ENCODE results near the gene RSAD2.
"Not testable (repeated sequence)": the region's sequence is repeated elsewhere in the genome, so short reads cannot be mapped to it uniquely, and the experiment has no call there.

Gene RSAD2

GRCh38 chr2:6928452-6928851 lies 50.9 kb downstream of the RSAD2 start:
- no peak for DNase-seq

GRCh38 chr2:6929196-6929819 lies 51.7 kb downstream of the RSAD2 start:
- no peak for DNase-seq

- DNase-seq, result no peak
These were observed 53.5 kb downstream of the RSAD2 start for GRCh38 chr2:6930923-6931647.

- no peak for DNase-seq
These were observed 54.2 kb downstream of the RSAD2 start for GRCh38 chr2:6931753-6932152.

- DNase-seq, result no peak
These were observed 54.6 kb downstream of the RSAD2 start for GRCh38 chr2:6932206-6932605.

GRCh38 chr2:6932828-6933227 lies 55.3 kb downstream of the RSAD2 start:
- no peak for DNase-seq

GRCh38 chr2:6933911-6934310 lies 56.3 kb downstream of the RSAD2 start:
- DNase-seq, result no peak

- DNase-seq, result no peak
These were observed 56.8 kb downstream of the RSAD2 start for GRCh38 chr2:6934345-6934744.

- no peak for DNase-seq
These were observed 57.4 kb downstream of the RSAD2 start for GRCh38 chr2:6934758-6935651.

- not testable (repeated sequence) for DNase-seq
These were observed 58.1 kb downstream of the RSAD2 start for GRCh38 chr2:6935652-6936020.

GRCh38 chr2:6937157-6937556 lies 59.6 kb downstream of the RSAD2 start:
- no peak for DNase-seq

- no peak for DNase-seq
These were observed 60.0 kb downstream of the RSAD2 start for GRCh38 chr2:6937582-6937981.

GRCh38 chr2:6939071-6939470 lies 61.5 kb downstream of the RSAD2 start:
- DNase-seq, result no peak

GRCh38 chr2:6940820-6941219 lies 63.2 kb downstream of the RSAD2 start:
- DNase-seq, result no peak

- no peak for DNase-seq
These were observed 63.9 kb downstream of the RSAD2 start for GRCh38 chr2:6941299-6942046.

- no peak for DNase-seq
These were observed 65.3 kb downstream of the RSAD2 start for GRCh38 chr2:6942848-6943247.

GRCh38 chr2:6943523-6943922 lies 65.9 kb downstream of the RSAD2 start:
- no peak for DNase-seq

- DNase-seq, result no peak
These were observed 66.4 kb downstream of the RSAD2 start for GRCh38 chr2:6943971-6944370.

- no peak for DNase-seq
These were observed 67.0 kb downstream of the RSAD2 start for GRCh38 chr2:6944555-6944954.

GRCh38 chr2:6945087-6945813 lies 67.7 kb downstream of the RSAD2 start:
- DNase-seq, result no peak

- no peak for DNase-seq
These were observed 68.2 kb downstream of the RSAD2 start for GRCh38 chr2:6945821-6946220.

- DNase-seq, result no peak
These were observed 69.1 kb downstream of the RSAD2 start for GRCh38 chr2:6946722-6947121.

Data from T1000 (cell line).